GM19397 (cell line): ENCODE data around the gene NUDT9.

Experiments used
- ATAC-seq: cut with Tn5 transposase; IDR thresholded peaks from one replicate; pipeline ENCODE4 v1.9.1; 2021; ENCODE audit warnings: mild to moderate bottlenecking, moderate library complexity; ENCODE audit not compliant: unreplicated experiment

Gene NUDT9

DNA sequence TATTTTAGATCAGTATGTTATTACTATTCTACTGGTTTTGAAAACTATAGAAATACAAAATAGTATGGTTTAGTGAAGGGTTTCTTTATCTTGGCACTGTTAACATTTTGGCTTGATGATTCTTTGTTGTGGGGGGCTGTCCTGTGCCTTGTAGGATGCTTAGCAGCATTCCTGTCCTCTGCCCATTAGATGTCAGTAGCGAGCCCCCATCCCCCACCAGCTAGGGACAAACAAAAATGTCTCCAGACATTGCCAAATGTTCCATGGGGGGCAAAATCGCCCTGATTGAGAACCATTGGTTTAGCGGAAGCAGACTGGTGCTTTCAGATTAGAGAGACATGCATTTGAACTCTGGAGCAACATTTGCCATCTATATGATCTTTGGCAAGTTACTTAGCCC, 83.5 kb downstream of the NUDT9 start:
- ATAC-seq, result no peak

DNA sequence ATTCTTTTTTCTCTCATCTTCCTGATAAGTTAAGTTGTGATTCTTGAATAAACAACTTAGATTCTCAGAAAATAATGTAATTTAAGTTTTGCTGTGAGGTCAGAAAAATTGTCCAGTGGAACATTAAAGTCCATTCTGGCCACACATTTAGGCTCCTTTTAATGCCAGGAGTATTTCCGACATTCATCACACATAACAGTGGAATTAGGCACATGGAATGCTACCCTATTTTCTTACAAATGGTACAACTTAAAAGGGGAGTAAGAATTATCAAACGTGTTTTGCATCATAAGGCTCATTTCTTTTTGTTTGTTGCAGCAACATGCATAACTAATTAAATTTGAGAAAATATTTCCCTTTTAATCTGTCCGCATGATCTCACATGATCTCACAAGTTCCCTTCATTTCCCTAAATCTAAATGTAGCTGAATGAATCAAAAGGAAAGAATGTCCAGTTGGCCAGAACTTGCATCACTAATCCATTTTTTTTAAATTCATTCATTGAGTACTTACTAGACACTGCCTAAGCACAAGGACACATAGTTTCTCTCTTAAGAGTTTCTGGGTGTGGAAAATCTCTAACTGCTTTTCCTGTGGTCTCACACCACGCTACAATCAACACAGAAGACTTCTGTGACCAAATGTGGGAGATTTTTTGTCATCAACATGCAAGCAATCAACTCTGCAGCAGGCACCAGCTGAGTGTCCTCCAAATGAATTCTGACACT, 84.8 kb downstream of the NUDT9 start:
- no peak for ATAC-seq
